Measurements from ENCODE around the gene TEDDM1.
A peak's percentile ranks its signal among the peaks of the same experiment; 100 is the strongest.

The TEDDM1 gene

DNA sequence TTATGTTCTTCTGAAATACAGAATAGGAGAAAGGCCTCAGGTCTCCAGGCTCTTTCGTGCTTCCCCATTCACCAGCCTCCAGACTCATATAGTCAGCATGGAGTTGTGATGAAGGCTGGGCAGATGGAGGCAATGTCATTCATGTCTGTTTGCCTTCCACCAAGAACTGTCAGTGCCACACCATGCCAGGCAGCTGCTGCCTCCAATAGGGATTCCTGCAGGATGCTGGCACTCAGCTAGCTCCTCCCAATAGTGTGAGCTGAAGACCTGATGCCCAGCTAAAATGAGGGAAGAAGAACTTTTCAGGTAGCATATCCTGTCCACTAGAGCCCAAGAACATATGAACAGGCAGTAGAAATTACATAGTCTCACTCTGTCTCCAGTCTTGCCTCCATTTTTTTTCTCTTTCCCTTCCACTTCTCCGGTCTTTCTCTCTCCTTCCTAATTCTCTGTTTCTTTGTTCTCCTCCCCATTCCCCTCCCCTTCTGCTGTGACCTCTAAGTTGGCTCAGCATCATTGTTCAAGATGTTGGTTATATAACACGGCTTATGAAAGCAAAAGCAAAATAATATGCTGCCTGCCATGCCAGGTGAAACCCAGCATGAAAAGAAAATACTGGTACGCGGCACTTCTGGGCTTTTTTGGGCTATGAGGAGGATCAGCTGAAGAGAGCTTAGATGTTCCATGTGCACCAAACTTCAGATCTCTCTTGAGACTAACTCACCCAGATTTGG lies 26.2 kb downstream of the TEDDM1 start:
- H3K9me3 ChIP-seq (ENCODE audit: insufficient read depth, low read length): no peaks in the 10 kb centered on the region
- no peak overlapping the region for H3K4me2 ChIP-seq (ENCODE audit: low read length)
- no peak overlapping the region for H3K4me3 ChIP-seq (ENCODE audit: low read length)
- no peaks in the 10 kb centered on the region for H3K36me3 ChIP-seq (replicated peaks; ENCODE audit: low read depth, low read length)
- no peak for TF ChIP-seq EZH2phosphoT487 (IDR thresholded peaks at IDR 0.05; ENCODE audit: low read depth)
- no peak overlapping the region for H3K9ac ChIP-seq (ENCODE audit: low read length)
- H3K4me1 ChIP-seq (ENCODE audit: low read length): no peaks in the 10 kb centered on the region
- H2AFZ ChIP-seq (ENCODE audit: low read depth, low read length): no peak overlapping the region
- H3K27ac ChIP-seq (ENCODE audit: low read length): no peak overlapping the region
- H3K79me2 ChIP-seq (ENCODE audit: low read length): no peaks in the 10 kb centered on the region
- H3K27me3 ChIP-seq (ENCODE audit: low read depth, low read length): peaks cover 6% of the 10 kb centered on the region
- no peaks in the 10 kb centered on the region for H4K20me1 ChIP-seq (ENCODE audit: insufficient read depth, low read length)

DNA sequence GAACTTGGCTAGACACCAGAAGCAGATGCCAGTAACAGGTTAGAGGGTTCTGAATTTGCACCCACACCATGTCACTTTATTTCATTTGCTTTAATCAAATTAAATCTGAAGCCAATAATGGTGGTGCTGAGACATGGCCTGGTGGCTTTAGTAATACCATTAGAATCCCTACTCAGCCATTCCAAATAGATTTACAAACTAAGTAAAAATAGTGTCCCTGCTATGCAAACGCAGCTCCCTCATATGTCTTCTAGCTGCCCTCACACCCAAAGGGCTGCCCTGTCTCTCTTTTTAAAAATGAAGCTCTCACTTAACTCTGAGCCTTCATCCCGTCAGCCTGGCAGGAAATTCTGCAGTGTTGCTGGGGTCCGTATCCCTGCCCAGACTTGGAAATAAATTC lies 29.9 kb downstream of the TEDDM1 start:
- TF ChIP-seq EZH2phosphoT487 (IDR thresholded peaks at IDR 0.05; ENCODE audit: low read depth): no peak
- TF ChIP-seq, protein P1, sequence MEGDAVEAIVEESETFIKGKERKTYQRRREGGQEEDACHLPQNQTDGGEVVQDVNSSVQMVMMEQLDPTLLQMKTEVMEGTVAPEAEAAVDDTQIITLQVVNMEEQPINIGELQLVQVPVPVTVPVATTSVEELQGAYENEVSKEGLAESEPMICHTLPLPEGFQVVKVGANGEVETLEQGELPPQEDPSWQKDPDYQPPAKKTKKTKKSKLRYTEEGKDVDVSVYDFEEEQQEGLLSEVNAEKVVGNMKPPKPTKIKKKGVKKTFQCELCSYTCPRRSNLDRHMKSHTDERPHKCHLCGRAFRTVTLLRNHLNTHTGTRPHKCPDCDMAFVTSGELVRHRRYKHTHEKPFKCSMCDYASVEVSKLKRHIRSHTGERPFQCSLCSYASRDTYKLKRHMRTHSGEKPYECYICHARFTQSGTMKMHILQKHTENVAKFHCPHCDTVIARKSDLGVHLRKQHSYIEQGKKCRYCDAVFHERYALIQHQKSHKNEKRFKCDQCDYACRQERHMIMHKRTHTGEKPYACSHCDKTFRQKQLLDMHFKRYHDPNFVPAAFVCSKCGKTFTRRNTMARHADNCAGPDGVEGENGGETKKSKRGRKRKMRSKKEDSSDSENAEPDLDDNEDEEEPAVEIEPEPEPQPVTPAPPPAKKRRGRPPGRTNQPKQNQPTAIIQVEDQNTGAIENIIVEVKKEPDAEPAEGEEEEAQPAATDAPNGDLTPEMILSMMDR (IDR thresholded peaks at IDR 0.05; ENCODE audit: low read depth, low read length): no peak
- Histone ChIP-seq H3K4me1 (ENCODE audit: low read length) (peaks cover 9% of the 10 kb centered on the region), H3K36me3 (replicated peaks; ENCODE audit: low read depth, low read length) (no peaks in the 10 kb centered on the region), H2AFZ (ENCODE audit: low read depth, low read length) (no peak overlapping the region), H3K27me3 (ENCODE audit: low read depth, low read length) (peaks cover 22% of the 10 kb centered on the region), H3K4me2 (ENCODE audit: low read length) (no peak overlapping the region), H3K4me3 (ENCODE audit: low read length) (no peak overlapping the region), H3K9me3 (ENCODE audit: insufficient read depth, low read length) (no peaks in the 10 kb centered on the region), H3K79me2 (ENCODE audit: low read length) (no peaks in the 10 kb centered on the region), H3K9ac (ENCODE audit: low read length) (no peak overlapping the region), H3K27ac (ENCODE audit: low read length) (no peak overlapping the region), H4K20me1 (ENCODE audit: insufficient read depth, low read length) (no peaks in the 10 kb centered on the region)

DNA sequence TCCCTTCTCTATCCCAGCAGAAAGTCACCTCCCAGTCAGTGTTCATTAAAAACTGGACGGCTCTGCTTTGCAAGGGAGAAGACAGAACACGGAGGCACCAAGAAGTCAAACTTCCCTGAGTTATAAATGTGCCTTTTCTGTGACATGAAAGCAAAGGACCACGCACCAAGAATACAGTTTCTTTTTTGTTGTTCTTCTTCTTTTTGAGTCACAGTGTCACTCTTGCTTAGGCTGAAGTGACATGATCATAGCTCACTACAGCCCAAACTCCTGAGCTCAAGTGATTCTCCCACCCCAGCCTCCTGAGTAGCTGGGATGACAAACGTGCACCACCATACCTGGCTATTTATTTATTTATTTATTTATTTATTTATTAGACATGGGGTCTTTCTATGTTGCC lies 31.6 kb downstream of the TEDDM1 start:
- TF ChIP-seq, protein P1 (IDR thresholded peaks at IDR 0.05; ENCODE audit: low read depth, low read length): no peak
- TF ChIP-seq EZH2phosphoT487 (IDR thresholded peaks at IDR 0.05; ENCODE audit: low read depth): no peak
- H3K4me1 ChIP-seq (ENCODE audit: low read length): peaks cover 9% of the 10 kb centered on the region
- H3K4me2 ChIP-seq (ENCODE audit: low read length): peak overlapping the region; percentile 54
- H3K79me2 ChIP-seq (ENCODE audit: low read length): no peaks in the 10 kb centered on the region
- H4K20me1 ChIP-seq (ENCODE audit: insufficient read depth, low read length): no peaks in the 10 kb centered on the region
- no peaks in the 10 kb centered on the region for H3K36me3 ChIP-seq (replicated peaks; ENCODE audit: low read depth, low read length)
- H2AFZ ChIP-seq (ENCODE audit: low read depth, low read length): no peak overlapping the region
- no peak overlapping the region for H3K9ac ChIP-seq (ENCODE audit: low read length)
- H3K27me3 ChIP-seq (ENCODE audit: low read depth, low read length): peaks cover 22% of the 10 kb centered on the region
- no peak overlapping the region for H3K27ac ChIP-seq (ENCODE audit: low read length)
- H3K9me3 ChIP-seq (ENCODE audit: insufficient read depth, low read length): no peaks in the 10 kb centered on the region
- peak overlapping the region; percentile 30; the same call in 1 of the 2 replicates for H3K4me3 ChIP-seq (ENCODE audit: low read length)

DNA sequence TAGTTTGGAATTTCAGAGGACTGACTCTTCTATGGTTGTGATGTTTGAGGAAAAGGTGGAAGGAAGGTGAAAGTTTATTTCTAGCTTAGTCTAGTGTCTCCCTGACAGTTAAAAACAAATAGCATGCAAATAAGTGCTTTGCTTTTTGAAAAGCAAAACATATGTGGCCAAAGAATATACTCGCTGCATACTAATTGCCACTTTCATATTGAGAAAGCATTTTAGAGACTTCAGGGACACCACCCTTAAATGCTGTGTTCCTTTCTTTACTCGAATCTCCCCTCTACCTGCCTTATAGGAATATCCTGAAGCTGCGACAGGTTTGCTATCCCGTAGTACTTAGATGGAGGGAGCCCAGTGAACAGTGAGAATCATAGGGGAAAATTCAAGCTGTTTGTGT lies 32.1 kb downstream of the TEDDM1 start:
- TF ChIP-seq, protein P1 (IDR thresholded peaks at IDR 0.05; ENCODE audit: low read depth, low read length): no peak
- TF ChIP-seq EZH2phosphoT487 (IDR thresholded peaks at IDR 0.05; ENCODE audit: low read depth): no peak
- Histone ChIP-seq H3K4me3 (ENCODE audit: low read length) (peak overlapping the region; percentile 30; the same call in 1 of the 2 replicates), H3K27ac (ENCODE audit: low read length) (no peak overlapping the region), H3K27me3 (ENCODE audit: low read depth, low read length) (peaks cover 22% of the 10 kb centered on the region), H3K9ac (ENCODE audit: low read length) (no peak overlapping the region), H3K9me3 (ENCODE audit: insufficient read depth, low read length) (no peaks in the 10 kb centered on the region), H3K4me2 (ENCODE audit: low read length) (peak overlapping the region; percentile 54), H3K36me3 (replicated peaks; ENCODE audit: low read depth, low read length) (no peaks in the 10 kb centered on the region), H3K79me2 (ENCODE audit: low read length) (no peaks in the 10 kb centered on the region), H4K20me1 (ENCODE audit: insufficient read depth, low read length) (no peaks in the 10 kb centered on the region), H2AFZ (ENCODE audit: low read depth, low read length) (no peak overlapping the region), H3K4me1 (ENCODE audit: low read length) (peaks cover 9% of the 10 kb centered on the region)

Measured in OCI-LY3 (cell line).